ENCODE measurements around the gene TCF12. TPM values are rescaled to one million over a fixed set of nuclear protein-coding genes. Genes with fewer than 3 reads are reported as not detected.

The TCF12 gene
- total RNA-seq, 4 donors from 2014 or later: 105 to 446 (median 180) TPM

GRCh38 chr15:57335293-57335715 is 416.9 kb downstream of the TCF12 start:
- no peak for DNase-seq
- in situ Hi-C loops (cut with MboI; ENCODE audit: low pct_ligation_motif_present in 1 of 4, low pct_unique_long_range_greater_than_20kb in 1 of 4, low sequenced_read_pairs in 3 of 4): no loop called here
- H3K27ac ChIP-seq: no peak overlapping the region
- no peak overlapping the region for H3K4me3 ChIP-seq
- H3K9me3 ChIP-seq: no peaks in the 10 kb centered on the region
- no peaks in the 10 kb centered on the region for H3K36me3 ChIP-seq
- H3K27me3 ChIP-seq: no peaks in the 10 kb centered on the region
- intact Hi-C loops (cut with DNase I; ENCODE audit: low total_unique reads): no loop called here
- WGBS, 2 donors (ENCODE audit: low coverage in 1 of 2): 71 to 75% methylated on average over 1 to 6 of the region's 6 CpGs
- H3K4me1 ChIP-seq: no peaks in the 10 kb centered on the region
- no peak for TF ChIP-seq POLR2A (IDR thresholded peaks at IDR 0.05)
- no peak for TF ChIP-seq POLR2AphosphoS5 (IDR thresholded peaks at IDR 0.05)
- no peak for TF ChIP-seq EP300 (IDR thresholded peaks at IDR 0.05; ENCODE audit: low read depth)
- TF ChIP-seq CTCF (IDR thresholded peaks at IDR 0.05): no peak

- in situ Hi-C loops (cut with MboI; ENCODE audit: low pct_ligation_motif_present in 1 of 4, low pct_unique_long_range_greater_than_20kb in 1 of 4, low sequenced_read_pairs in 3 of 4): no loop called here
- no peaks in the 10 kb centered on the region for H3K9me3 ChIP-seq
- no peak overlapping the region for H3K4me3 ChIP-seq
- no peak for TF ChIP-seq POLR2A (IDR thresholded peaks at IDR 0.05)
- TF ChIP-seq CTCF (IDR thresholded peaks at IDR 0.05): no peak
- no peak for TF ChIP-seq EP300 (IDR thresholded peaks at IDR 0.05; ENCODE audit: low read depth)
- no peak for TF ChIP-seq POLR2AphosphoS5 (IDR thresholded peaks at IDR 0.05)
- H3K27ac ChIP-seq: no peak overlapping the region
- no peaks in the 10 kb centered on the region for H3K36me3 ChIP-seq
- intact Hi-C loops (cut with DNase I; ENCODE audit: low total_unique reads): no loop called here
- H3K4me1 ChIP-seq: no peaks in the 10 kb centered on the region
- H3K27me3 ChIP-seq: no peaks in the 10 kb centered on the region
- WGBS, 2 donors (ENCODE audit: low coverage in 1 of 2): 63 to 90% methylated on average over 6 to 7 of the region's 7 CpGs
- no peak for DNase-seq
Measured at GRCh38 chr15:57335719-57336118, 417.3 kb downstream of the TCF12 start.

- no peak overlapping the region for H3K4me3 ChIP-seq
- WGBS, 2 donors (ENCODE audit: low coverage in 1 of 2): 79 to 80% methylated on average over 1 to 15 of the region's 15 CpGs
- intact Hi-C loops (cut with DNase I; ENCODE audit: low total_unique reads): loop anchor here (1.0 kb wide), 1 partner anchor 190 kb away; no protein-coding TSS in a partner anchor
- TF ChIP-seq EP300 (IDR thresholded peaks at IDR 0.05; ENCODE audit: low read depth) (no peak), POLR2A (IDR thresholded peaks at IDR 0.05) (no peak), POLR2AphosphoS5 (IDR thresholded peaks at IDR 0.05) (no peak), CTCF (IDR thresholded peaks at IDR 0.05) (no peak)
- H3K36me3 ChIP-seq: no peaks in the 10 kb centered on the region
- in situ Hi-C loops (cut with MboI; ENCODE audit: low pct_ligation_motif_present in 1 of 4, low pct_unique_long_range_greater_than_20kb in 1 of 4, low sequenced_read_pairs in 3 of 4): no loop called here
- H3K27ac ChIP-seq: no peak overlapping the region
- H3K9me3 ChIP-seq: no peaks in the 10 kb centered on the region
- no peaks in the 10 kb centered on the region for H3K27me3 ChIP-seq
- no peaks in the 10 kb centered on the region for H3K4me1 ChIP-seq
- DNase-seq: no peak
Measured at GRCh38 chr15:57337868-57338411, 419.5 kb downstream of the TCF12 start.

- in situ Hi-C loops (cut with MboI; ENCODE audit: low pct_ligation_motif_present in 1 of 4, low pct_unique_long_range_greater_than_20kb in 1 of 4, low sequenced_read_pairs in 3 of 4) (no loop called here), intact Hi-C loops (cut with DNase I; ENCODE audit: low total_unique reads) (no loop called here)
- Histone ChIP-seq H3K27ac (no peak overlapping the region), H3K36me3 (no peaks in the 10 kb centered on the region), H3K27me3 (no peaks in the 10 kb centered on the region), H3K4me1 (no peaks in the 10 kb centered on the region), H3K4me3 (no peak overlapping the region), H3K9me3 (no peaks in the 10 kb centered on the region)
- no peak for TF ChIP-seq CTCF (IDR thresholded peaks at IDR 0.05)
- TF ChIP-seq POLR2A (IDR thresholded peaks at IDR 0.05): no peak
- no peak for TF ChIP-seq POLR2AphosphoS5 (IDR thresholded peaks at IDR 0.05)
- no peak for TF ChIP-seq EP300 (IDR thresholded peaks at IDR 0.05; ENCODE audit: low read depth)
- 87% methylated on average over 5 of the region's 5 CpGs; no CpG with 5 or more reads in 1 of the 2 donors for WGBS, 2 donors (ENCODE audit: low coverage in 1 of 2)
- no peak for DNase-seq
Measured at GRCh38 chr15:57339321-57339720, 420.9 kb downstream of the TCF12 start.

Small RNAs within 50 kb of the gene (small RNA-seq; reads per million reads assigned to genes)
- gene RF01210: 0 reads per million in 4 donors

Other genes starting within 250 kb of the TCF12 start
- 10 to 100 TPM; 22.4 to 79.2 (median 43.3) TPM for gene ZNF280D, start 185.1 kb upstream of the TCF12 start, total RNA-seq

All from transverse colon (tissue), 4 donors.